Ishikawa (cell line): ENCODE results near the gene BAIAP3.

ENCODE experiments used
- CEBPB ChIP-seq: IDR thresholded peaks from 2 replicates; pipeline ENCODE4 v1.6.1; 2012
- CREB1 ChIP-seq: IDR thresholded peaks from 2 replicates; pipeline ENCODE4 v1.6.1; 2012; ENCODE audit warnings: low read depth
- EGR1 ChIP-seq: IDR thresholded peaks from 2 replicates; pipeline ENCODE4 v1.6.1; 2012
- EP300 ChIP-seq: IDR thresholded peaks from 2 replicates; pipeline ENCODE4 v1.6.1; 2012; ENCODE audit warnings: borderline replicate concordance
- FOXM1 ChIP-seq: IDR thresholded peaks from 2 replicates; pipeline ENCODE4 v1.6.1; 2012; ENCODE audit warnings: low read depth, borderline replicate concordance
- NFIC ChIP-seq: IDR thresholded peaks from 2 replicates; pipeline ENCODE4 v1.6.1; 2012
- RAD21 ChIP-seq: IDR thresholded peaks from 2 replicates; pipeline ENCODE4 v1.6.1; 2012; ENCODE audit warnings: low read depth
- TAF1 ChIP-seq: IDR thresholded peaks from 2 replicates; pipeline ENCODE4 v1.6.1; 2012; ENCODE audit warnings: low read depth, mild to moderate bottlenecking
- TCF12 ChIP-seq: IDR thresholded peaks from 2 replicates; pipeline ENCODE4 v1.6.1; 2012; ENCODE audit warnings: low read depth
- TEAD4 ChIP-seq: IDR thresholded peaks from 2 replicates; pipeline ENCODE4 v1.6.1; 2012
- YY1 ChIP-seq: IDR thresholded peaks from 2 replicates; pipeline ENCODE4 v1.6.1; 2012; ENCODE audit warnings: low read depth
- ZBTB7A ChIP-seq: IDR thresholded peaks from 2 replicates; pipeline ENCODE4 v1.6.1; 2012; ENCODE audit warnings: low read depth
- TF ChIP-seq, protein P1 (sequence below): IDR thresholded peaks from 2 replicates; pipeline ENCODE4 v1.6.1; 2012
- TF ChIP-seq, protein P2 (sequence below): IDR thresholded peaks from 2 replicates; pipeline ENCODE4 v1.6.1; 2012; ENCODE audit warnings: low read depth, mild to moderate bottlenecking
- TF ChIP-seq, protein P3 (sequence below): IDR thresholded peaks from 2 replicates; pipeline ENCODE4 v1.6.1; 2012

The BAIAP3 gene

DNA sequence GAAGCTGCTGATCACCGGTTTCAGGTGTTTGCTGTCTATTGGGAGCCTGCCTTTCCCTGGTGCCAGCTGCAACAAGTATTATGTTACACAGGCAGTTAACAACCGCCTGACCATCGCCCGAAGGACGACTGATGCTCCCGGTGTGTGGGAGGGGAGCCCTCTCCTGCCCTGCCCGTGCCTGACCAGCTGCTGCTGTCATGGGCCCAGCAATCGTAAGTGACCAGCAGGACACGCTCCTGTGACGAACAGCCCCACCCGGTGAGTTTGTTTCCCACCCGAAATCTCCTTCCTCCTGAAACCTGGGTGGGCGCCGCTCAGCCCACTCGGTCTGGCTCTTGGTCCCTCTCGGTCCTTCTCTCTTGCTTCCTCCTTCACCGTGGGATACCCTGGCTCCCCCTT lies 41.9 kb upstream of the BAIAP3 start:
- TF ChIP-seq ZBTB7A: no peak
- no peak for TF ChIP-seq NFIC
- no peak for TF ChIP-seq FOXM1
- no peak for TF ChIP-seq TEAD4
- TF ChIP-seq TAF1: no peak
- TF ChIP-seq EGR1: no peak
- no peak for TF ChIP-seq CREB1
- TF ChIP-seq, protein P1, sequence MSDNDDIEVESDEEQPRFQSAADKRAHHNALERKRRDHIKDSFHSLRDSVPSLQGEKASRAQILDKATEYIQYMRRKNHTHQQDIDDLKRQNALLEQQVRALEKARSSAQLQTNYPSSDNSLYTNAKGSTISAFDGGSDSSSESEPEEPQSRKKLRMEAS: no peak
- TF ChIP-seq EP300: no peak
- TF ChIP-seq YY1: no peak
- TF ChIP-seq CEBPB: no peak
- TF ChIP-seq, protein P2, sequence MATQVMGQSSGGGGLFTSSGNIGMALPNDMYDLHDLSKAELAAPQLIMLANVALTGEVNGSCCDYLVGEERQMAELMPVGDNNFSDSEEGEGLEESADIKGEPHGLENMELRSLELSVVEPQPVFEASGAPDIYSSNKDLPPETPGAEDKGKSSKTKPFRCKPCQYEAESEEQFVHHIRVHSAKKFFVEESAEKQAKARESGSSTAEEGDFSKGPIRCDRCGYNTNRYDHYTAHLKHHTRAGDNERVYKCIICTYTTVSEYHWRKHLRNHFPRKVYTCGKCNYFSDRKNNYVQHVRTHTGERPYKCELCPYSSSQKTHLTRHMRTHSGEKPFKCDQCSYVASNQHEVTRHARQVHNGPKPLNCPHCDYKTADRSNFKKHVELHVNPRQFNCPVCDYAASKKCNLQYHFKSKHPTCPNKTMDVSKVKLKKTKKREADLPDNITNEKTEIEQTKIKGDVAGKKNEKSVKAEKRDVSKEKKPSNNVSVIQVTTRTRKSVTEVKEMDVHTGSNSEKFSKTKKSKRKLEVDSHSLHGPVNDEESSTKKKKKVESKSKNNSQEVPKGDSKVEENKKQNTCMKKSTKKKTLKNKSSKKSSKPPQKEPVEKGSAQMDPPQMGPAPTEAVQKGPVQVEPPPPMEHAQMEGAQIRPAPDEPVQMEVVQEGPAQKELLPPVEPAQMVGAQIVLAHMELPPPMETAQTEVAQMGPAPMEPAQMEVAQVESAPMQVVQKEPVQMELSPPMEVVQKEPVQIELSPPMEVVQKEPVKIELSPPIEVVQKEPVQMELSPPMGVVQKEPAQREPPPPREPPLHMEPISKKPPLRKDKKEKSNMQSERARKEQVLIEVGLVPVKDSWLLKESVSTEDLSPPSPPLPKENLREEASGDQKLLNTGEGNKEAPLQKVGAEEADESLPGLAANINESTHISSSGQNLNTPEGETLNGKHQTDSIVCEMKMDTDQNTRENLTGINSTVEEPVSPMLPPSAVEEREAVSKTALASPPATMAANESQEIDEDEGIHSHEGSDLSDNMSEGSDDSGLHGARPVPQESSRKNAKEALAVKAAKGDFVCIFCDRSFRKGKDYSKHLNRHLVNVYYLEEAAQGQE: no peak
- TF ChIP-seq RAD21: no peak
- TF ChIP-seq, protein P3, sequence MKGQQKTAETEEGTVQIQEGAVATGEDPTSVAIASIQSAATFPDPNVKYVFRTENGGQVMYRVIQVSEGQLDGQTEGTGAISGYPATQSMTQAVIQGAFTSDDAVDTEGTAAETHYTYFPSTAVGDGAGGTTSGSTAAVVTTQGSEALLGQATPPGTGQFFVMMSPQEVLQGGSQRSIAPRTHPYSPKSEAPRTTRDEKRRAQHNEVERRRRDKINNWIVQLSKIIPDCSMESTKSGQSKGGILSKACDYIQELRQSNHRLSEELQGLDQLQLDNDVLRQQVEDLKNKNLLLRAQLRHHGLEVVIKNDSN: no peak
- TF ChIP-seq TCF12: no peak

DNA sequence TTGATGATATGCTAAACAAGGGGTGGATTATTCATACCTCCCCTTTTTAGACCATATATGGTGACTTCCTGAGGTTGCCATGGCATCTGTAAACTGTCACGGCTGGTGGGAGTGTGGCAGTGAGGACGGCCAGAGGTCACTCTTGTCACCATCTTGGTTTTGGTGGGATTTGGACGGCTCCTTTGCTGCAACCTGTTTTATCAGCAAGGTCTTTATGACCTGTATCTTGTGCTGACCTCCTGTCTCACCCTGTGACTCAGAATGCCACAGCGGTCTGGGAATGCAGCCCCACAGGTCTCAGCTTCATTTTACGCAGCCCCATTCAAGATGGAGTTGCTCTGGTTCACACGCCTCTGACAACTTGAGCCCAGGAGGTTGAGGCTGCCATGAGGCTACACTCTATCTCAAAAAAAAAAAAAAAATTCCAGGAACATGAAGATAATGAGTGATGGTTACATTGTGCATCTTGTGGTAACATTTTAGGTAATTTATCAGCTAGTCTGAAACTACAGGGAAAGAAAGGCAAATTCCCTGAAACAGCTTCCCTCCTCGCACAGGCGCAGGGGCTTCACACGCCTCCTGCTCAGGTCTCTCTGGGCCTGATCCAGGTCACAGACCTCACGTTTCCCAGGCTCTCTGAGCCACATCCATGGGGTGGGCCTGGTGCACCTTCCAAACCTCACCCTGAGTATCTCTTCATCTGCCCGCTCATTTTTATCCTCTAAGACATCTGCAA lies 39.4 kb upstream of the BAIAP3 start:
- TF ChIP-seq, protein P1: no peak
- TF ChIP-seq EP300: no peak

DNA sequence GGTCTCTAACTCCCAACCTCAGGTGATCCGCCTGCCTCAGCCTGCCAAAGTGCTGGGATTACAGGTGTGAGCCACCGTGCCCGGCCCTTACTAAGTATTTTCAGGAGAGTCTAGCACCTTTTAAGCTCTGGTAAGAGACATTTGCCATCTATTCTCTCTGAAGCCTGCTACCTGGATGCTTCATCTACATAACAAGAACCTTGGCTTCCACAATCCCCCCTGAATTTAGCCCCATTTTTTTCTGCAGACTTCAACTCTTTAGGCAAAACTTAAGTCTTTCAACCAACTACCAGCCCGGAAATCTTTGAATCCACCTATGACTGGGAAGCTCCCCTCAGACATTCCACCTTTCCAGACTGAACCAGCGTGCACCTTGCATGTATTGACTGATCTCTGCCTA lies 38.0 kb upstream of the BAIAP3 start:
- no peak for TF ChIP-seq EP300

DNA sequence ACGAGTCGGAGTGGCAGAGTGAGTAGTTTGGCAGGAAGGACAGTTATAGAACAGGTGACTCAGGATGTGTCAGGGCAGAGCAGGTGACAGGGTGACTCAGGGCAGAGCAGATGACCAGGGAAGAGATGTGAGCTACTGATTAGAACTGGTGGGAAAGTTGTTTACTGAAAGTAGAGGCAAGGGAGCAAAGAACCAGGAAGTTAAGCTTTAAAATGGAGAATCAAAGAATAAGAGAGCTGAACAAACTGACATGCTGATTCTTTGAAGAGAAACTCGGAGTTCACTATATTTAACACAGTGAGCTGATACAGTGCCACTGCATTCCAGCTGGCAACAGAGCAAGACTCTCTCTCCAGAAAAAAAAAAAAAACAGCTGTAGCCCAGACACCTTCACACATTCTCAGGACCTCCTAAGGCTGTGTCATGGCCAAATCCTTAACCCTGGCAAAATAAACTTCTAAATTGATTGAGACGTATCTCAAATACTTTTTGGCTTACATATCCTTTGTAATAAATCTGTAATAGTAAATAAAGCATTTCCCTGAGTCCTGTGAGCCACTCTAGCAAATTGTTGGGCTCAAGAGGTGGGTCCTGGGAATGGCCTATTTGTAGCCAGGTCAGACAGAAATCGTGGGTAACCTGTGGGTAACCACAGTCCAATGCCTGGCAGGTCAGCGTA lies 36.3 kb upstream of the BAIAP3 start:
- TF ChIP-seq EGR1 (no peak), NFIC (no peak), ZBTB7A (no peak), TEAD4 (no peak), CREB1 (no peak), RAD21 (no peak), YY1 (no peak), FOXM1 (no peak), CEBPB (no peak)
- TF ChIP-seq, protein P1: no peak
- TF ChIP-seq, protein P3: no peak

DNA sequence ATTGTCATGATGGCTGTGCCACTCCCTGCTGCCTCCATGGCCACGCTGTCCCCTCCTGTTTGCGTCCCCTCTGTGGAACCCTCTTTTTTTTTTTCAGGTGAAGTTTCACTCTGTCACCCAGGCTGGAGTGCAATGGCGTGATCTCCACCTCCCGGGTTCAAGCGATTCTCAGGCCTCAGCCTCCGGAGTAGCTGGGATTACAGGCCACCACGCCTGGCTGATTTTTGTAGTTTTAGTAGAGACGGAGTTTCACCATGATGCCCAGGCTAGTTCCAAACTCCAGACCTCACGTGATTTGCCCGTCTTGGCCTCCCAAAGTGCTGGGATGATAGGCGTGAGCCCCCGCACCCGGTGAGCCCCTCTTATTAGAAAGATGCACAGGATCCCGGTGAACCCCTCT lies 35.0 kb upstream of the BAIAP3 start:
- TF ChIP-seq TEAD4: no peak
- no peak for TF ChIP-seq TCF12
- TF ChIP-seq, protein P3: no peak
- TF ChIP-seq FOXM1: no peak
- TF ChIP-seq, protein P2: no peak
- no peak for TF ChIP-seq YY1
- TF ChIP-seq EP300: no peak
- TF ChIP-seq EGR1: no peak
- TF ChIP-seq TAF1: no peak
- TF ChIP-seq, protein P1: no peak
- TF ChIP-seq RAD21: no peak
- no peak for TF ChIP-seq NFIC
- no peak for TF ChIP-seq CREB1
- no peak for TF ChIP-seq CEBPB
- no peak for TF ChIP-seq ZBTB7A
